ENCODE results near the gene VPS39.

VPS39 gene

DNA sequence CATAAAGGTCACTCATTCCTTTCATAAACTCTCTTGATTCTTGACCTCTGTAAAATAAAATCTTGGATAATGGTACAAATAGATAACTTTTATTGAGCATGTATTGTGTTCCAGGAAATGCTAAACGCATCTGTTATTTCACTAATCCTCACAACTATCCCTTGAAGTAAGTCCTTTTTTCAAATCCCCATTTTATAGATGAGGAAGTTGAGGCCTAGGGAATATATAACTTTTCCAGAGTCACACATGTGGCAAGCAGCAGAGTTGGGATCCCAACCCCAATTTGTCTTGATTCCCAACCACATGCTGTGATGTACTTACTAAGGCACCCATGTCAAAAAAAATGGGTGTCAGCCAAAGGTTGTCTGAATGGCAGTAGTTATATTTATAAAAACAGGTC, 6.3 kb downstream of the VPS39 start:
- no peak for DNase-seq (ENCODE audit: low read depth in 3 of 3)

GRCh38 chr15:42199126-42199525, 9.0 kb downstream of the VPS39 start:
- no peak for DNase-seq (ENCODE audit: low read depth in 3 of 3)

DNA sequence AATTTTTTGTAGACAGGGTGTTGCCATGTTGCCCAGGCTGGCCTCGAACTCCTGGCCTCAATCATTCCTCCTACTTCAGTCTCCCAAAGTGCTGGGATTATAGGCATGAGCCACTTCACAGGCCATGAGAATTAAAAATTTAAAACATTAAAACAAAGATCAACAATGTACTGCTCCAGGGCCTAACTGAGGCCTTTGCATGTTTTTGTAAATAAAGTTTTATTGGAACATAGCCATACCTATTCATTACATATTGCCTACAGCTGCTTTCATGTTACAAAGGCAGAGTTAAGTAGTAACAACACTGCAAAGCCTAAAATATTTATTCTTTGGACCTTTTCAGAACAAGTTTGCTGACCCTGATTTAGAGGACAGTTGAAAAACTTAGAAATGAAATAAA, 9.6 kb downstream of the VPS39 start:
- DNase-seq (ENCODE audit: low read depth in 3 of 3): no peak

DNA sequence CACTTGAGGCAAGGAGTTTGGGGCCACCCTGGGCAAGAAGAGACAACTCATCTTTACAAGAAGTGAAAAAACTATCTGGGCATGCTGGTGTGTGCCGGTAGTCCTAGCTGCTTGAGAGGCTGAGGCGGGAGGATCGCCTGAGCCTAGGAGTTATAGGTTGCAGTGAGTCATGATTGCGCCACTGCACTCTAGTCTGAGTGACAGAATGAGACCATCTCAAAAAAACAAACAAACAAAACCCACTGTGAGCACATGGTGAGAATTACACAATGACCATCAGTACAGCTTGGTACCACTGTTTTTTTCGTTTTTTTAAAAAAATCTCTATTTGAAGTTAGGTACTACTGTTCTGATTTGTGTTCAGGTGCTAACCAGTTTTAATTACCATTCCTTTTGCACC, 13.6 kb downstream of the VPS39 start:
- DNase-seq (ENCODE audit: low read depth in 3 of 3): peak in 1 of 3 experiments; percentile 12

DNA sequence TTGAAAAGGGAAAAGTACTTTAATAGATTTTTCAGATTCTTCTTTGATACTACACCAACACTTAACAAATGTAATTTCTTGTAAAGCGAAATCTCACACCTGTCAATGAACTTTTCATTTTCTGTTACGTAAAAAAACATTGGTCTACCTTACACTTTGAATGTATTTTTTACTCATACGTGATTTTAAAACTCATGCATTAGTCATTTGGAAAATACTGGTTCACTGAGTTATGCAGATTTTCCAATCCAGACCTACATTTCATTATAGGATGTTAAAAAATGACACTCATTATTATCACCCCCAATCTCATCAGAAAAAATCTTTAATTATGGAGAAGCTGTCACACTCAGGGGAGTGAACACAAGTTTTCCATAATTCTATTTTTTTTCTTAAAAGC, 14.7 kb downstream of the VPS39 start:
- DNase-seq (ENCODE audit: low read depth in 3 of 3): no peak

DNA sequence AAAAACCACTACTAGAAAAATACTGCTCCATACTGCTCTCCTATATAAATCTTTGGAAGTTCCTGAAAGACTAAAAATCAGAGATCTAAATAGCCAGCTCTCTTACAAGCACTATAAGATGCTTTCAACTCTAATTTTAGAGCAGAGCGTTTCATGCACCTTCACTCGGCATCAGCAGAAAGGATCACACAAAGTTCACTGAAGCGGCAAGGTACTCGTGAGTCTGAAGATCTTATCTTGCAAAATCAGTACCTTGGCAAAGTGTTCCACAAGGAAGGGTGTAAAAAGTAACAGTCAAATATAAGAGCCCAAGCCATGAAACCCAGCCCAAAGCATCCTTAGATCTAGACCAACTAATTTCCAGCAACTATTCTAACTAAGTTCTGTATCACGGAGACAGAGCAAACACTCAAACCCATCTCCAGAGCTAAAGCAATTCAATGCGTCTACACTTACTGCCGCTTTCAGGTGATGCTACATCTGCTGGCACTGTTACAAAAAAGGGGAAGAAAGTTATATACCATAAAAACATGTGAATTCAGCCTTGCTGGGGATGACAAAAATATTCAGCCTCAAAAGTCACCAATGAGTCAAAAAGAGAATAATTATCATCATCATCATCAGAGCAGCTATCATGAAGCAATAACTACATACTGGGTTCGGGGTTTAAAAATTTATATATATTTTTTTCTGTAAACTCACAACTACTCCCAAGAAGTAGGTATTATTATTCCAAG, 16.3 kb downstream of the VPS39 start:
- DNase-seq (ENCODE audit: low read depth in 3 of 3): no peak

- DNase-seq (ENCODE audit: low read depth in 3 of 3): no peak
Observed at GRCh38 chr15:42190370-42190769, 17.7 kb downstream of the VPS39 start.

- DNase-seq (ENCODE audit: low read depth in 3 of 3): no peak
Observed at GRCh38 chr15:42185801-42186200, 22.3 kb downstream of the VPS39 start.

GRCh38 chr15:42184736-42185135, 23.4 kb downstream of the VPS39 start:
- DNase-seq (ENCODE audit: low read depth in 3 of 3): no peak

DNA sequence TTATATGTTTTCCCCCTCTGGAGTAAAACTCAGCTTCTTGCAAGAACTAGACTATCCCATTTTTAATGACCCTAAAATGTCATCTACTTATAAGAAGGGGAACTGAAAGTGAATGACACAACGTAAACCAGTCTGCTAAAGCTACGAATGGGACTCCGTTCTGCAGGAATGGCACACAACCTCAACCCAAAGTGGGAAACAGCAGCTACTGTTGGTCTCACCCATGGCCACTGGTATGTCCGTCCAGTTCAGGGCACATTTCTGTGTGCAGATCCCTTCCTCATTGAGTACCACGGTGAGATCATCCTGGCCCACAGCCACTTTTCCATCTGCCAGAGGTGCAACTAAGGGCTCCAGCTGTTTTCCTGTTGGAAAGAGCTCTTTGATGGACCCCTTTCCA, 23.8 kb downstream of the VPS39 start:
- DNase-seq (ENCODE audit: low read depth in 3 of 3): no peak

DNA sequence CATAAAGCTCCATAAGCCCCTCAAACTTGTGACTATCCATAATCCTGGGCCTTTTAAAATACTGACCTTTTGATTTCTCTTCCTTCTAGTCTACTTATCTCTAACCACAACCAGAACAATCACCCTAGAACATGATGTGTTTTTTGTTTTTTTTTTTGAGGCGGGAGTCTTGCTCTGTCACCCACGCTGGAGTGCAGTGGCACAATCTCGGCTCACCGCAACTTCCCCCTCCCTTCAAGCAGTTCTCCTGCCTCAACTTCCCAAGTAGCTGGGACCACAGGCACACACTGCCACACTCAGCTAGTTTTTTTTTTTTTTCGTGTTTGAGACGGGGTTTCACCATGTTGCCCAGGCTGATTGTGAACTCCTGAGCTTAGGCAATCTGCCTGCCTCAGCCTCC, 25.1 kb downstream of the VPS39 start:
- no peak for DNase-seq (ENCODE audit: low read depth in 3 of 3)

GRCh38 chr15:42182328-42182886, 25.7 kb downstream of the VPS39 start:
- DNase-seq (ENCODE audit: low read depth in 3 of 3): no peak

GRCh38 chr15:42178056-42178455, 30.0 kb downstream of the VPS39 start:
- no peak for DNase-seq (ENCODE audit: low read depth in 3 of 3)

- DNase-seq (ENCODE audit: low read depth in 3 of 3): no peak
Observed at GRCh38 chr15:42175671-42176070, 32.4 kb downstream of the VPS39 start.

DNA sequence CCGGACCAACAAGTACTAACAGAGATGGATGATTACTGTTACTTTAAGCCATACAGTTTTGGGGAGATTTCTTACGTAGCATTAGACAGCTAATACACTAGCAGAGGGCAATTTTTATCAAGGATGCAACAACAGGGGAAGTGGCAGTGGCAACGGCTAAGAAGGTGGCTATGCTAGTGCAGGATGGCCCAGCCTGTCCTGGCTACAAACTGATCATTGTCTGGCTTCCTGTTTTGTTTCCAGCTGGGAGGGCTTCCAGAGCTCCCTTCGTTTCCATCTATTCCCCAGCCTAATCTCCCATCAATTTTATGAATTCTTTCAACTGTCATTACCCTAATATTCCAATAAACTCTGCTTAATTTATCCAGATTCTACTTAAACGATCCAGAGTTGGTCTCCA, 35.6 kb downstream of the VPS39 start:
- DNase-seq (ENCODE audit: low read depth in 3 of 3): no peak

GRCh38 chr15:42171795-42172194, 36.3 kb downstream of the VPS39 start:
- DNase-seq (ENCODE audit: low read depth in 3 of 3): no peak

DNA sequence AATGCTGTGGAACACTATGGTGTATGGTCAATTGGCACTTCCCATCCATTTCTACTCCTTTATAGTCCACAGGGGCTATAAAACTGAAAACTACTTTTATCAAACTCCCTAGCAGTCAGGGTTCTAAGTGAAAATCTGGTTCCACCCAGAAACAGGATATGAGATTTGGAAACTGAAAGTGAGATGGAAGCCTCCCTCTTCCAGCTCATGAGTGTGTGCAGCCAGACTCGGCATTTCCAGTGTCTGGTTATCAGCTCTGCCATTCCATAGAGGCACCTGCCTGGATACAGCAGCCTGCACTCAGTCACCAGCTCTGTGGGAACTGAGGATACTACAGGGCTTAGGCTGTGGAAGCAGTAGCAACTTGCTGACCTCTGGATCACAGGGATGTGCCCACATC, 37.0 kb downstream of the VPS39 start:
- DNase-seq (ENCODE audit: low read depth in 3 of 3): no peak

DNA sequence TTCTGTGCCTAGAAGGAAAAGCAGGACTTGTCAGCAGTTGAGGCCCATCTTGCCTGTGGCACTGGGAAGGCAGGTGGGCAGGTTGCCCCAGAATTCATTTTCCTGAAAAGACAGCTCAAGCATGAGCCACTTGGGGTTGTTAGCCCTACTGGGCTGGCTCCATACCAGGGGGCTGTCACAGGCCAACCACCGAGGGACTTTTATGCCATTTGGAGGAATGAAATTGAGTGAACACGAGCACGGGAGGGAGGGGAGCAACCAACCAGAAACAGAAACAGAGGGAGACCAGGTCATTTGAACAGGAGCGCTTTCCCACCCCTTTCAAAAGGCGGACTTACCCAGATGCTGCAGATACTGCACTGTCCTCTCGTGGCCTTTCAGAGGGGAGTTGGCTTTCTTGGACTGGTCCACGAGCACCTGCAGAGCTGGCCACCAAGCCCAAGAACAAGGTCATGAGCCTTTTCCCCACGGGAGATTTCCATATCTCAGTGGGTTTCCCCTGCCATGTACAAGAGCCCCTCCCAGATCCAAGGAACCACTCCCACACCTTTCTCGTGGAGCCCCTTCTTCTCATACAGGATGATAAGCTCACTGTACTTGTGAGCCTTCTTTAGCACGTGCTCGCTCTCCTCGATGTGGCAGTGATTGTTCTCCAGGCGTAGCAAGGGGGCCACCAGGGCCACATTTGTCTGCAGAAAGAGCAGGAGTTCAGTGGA, 41.7 kb downstream of the VPS39 start:
- DNase-seq (ENCODE audit: low read depth in 3 of 3): no peak

- no peak for DNase-seq (ENCODE audit: low read depth in 3 of 3)
Observed at GRCh38 chr15:42165106-42165505, 43.0 kb downstream of the VPS39 start.

DNA sequence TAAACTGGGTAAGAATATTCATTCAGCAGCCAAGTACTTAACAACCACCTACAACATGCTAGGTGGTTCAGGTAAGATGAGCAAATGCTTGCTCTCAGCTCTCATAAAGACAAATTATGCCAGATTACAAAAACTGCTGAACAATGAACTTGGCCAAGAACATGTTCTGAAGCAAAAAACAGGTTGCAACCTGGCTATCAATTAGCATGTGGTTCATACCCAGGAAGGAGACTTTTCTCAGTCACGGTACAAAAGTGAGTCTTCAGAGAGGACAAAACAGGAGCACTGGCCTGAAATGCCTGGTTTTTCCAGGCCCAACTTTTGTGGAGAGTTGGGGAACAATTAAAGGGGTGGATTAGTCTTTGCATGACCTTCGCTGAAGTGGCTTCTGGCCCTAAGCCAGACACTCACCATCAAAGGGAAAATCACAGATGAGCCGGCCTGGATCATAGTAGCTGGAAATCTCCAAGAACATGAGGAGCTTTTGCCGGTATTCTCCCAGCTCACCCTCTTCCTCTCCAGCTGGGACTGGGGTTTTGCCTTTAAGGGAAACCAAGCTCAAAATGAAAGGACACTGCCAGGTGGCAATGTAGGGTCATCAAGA, 44.1 kb downstream of the VPS39 start:
- no peak for DNase-seq (ENCODE audit: low read depth in 3 of 3)

DNA sequence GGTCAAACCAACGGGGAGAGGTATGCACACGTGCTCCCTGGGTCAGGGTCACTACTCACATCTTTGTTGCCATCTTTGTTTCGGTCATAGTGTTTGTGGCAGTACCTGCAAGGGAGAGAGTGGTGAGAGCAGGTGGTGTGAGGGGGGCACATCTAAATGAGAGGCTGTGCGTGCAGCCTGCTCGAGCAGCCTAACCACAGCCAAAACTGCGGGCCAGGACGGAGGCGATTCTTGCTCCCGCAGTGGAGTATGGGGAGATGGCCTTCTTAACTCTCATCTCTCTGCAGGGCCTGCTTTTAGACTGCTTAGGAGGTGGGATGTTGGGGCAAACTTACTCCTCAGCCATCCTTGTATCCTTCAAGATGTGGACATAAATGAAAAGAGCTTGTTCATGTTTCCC, 44.8 kb downstream of the VPS39 start:
- no peak for DNase-seq (ENCODE audit: low read depth in 3 of 3)

DNA sequence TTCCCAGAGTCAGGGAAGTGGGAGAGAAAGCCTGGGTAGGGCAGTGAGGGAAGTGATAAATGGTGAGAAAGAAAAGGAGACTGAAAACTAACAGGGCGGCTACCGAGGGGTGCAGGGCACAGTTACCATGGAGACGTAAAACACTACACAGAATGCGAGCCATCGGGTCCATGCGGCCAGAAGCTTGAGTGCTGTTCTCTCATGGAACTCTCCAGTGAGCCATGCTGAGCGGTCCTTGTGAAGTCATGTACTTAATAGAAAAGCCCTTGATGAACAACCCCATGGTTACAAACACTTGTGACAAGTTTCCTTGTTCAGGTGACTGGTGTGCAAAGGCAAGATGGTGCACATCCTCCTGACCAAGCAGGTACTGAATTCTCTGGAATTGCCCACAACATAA, 48.0 kb downstream of the VPS39 start:
- no peak for DNase-seq (ENCODE audit: low read depth in 3 of 3)

Measured in stimulated activated CD4-positive, alpha-beta T cell treated with anti-CD3 and anti-CD28 coated beads, TNF-alpha, amount 100 ng/mL, for 24 hours (primary cell).